Loucy (cell line): Measurements from ENCODE around the gene CDK5R2.

Experiments used
- CTCF ChIP-seq: fragments of 200-600 bp; sonication (generic); conservative IDR thresholded peaks from 2 replicates; pipeline ENCODE4 v1.5.1; 2014; ENCODE audit warnings: mild to moderate bottlenecking, antibody characterized with exemption, low read length
- EZH2phosphoT487 ChIP-seq: fragments of 200-600 bp; IDR thresholded peaks from 2 replicates; pipeline ENCODE4 v1.6.1; 2018; ENCODE audit warnings: antibody characterized with exemption, mild to moderate bottlenecking, moderate library complexity, borderline replicate concordance

DNA sequence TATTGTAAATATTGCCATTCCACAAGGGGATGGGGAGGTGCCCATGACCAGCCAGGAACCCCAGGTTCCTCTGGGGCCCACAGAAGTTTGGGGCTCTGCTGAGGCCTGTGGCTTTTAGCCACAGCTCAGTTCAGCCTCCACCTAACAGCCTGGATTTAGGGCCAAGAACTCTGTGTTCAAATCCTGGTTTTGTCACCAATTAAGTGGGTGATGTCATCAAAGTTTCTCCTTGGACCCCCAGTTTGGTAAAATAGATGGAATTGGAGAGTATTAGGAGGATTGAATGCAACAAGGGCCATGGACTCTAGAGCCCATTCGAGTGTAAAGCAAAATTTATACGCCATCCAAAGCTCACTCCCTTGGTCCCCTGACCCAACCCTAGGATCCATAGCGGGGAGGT lies 28.7 kb downstream of the CDK5R2 start:
- no peak for TF ChIP-seq CTCF
- TF ChIP-seq EZH2phosphoT487: no peak
